ENCODE measurements around the gene HTR3A.

DNA sequence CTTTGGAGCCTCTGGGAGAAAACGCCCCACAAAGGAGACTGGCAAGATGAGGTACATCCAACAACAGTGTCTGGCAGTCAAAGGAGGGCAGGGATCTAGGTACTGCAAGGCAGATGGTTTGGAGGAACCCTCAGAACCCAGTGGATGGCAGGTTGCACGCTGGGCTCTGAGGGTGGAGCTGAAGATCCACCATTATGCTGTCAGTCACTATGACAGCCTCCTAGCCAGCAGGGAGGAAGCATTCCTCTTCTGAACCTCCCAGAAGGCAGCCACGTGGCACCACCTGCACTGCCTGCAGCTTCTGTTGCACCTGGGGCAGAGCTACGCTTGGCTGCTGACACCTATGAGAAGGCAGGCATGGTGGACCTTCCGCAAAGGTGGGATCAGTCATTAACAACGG is 40.2 kb downstream of the HTR3A start:
- TF ChIP-seq, protein P1, sequence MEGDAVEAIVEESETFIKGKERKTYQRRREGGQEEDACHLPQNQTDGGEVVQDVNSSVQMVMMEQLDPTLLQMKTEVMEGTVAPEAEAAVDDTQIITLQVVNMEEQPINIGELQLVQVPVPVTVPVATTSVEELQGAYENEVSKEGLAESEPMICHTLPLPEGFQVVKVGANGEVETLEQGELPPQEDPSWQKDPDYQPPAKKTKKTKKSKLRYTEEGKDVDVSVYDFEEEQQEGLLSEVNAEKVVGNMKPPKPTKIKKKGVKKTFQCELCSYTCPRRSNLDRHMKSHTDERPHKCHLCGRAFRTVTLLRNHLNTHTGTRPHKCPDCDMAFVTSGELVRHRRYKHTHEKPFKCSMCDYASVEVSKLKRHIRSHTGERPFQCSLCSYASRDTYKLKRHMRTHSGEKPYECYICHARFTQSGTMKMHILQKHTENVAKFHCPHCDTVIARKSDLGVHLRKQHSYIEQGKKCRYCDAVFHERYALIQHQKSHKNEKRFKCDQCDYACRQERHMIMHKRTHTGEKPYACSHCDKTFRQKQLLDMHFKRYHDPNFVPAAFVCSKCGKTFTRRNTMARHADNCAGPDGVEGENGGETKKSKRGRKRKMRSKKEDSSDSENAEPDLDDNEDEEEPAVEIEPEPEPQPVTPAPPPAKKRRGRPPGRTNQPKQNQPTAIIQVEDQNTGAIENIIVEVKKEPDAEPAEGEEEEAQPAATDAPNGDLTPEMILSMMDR (IDR thresholded peaks at IDR 0.05): no peak
- no peak for TF ChIP-seq ZFX (IDR thresholded peaks at IDR 0.05; ENCODE audit: borderline replicate concordance)
